GM18502 (cell line): ENCODE measurements around the gene WHRN.

Experiments
- ATAC-seq: cut with Tn5 transposase; IDR thresholded peaks from one replicate; pipeline ENCODE4 v1.9.1; 2021; ENCODE audit warnings: mild to moderate bottlenecking; ENCODE audit not compliant: unreplicated experiment, poor library complexity

The WHRN gene

GRCh38 chr9:114475412-114476135 is 29.7 kb downstream of the WHRN start:
- ATAC-seq = no peak

GRCh38 chr9:114474425-114474824 is 30.8 kb downstream of the WHRN start:
- ATAC-seq = no peak

GRCh38 chr9:114473447-114473801 is 31.8 kb downstream of the WHRN start:
- no peak for ATAC-seq

GRCh38 chr9:114472765-114473446 is 32.4 kb downstream of the WHRN start:
- ATAC-seq = no peak

- ATAC-seq = no peak
Observed at GRCh38 chr9:114471157-114471556, 34.1 kb downstream of the WHRN start.

GRCh38 chr9:114470581-114470980 is 34.7 kb downstream of the WHRN start:
- no peak for ATAC-seq

GRCh38 chr9:114470121-114470520 is 35.2 kb downstream of the WHRN start:
- ATAC-seq = no peak

GRCh38 chr9:114469091-114469853 is 36.0 kb downstream of the WHRN start:
- no peak for ATAC-seq

GRCh38 chr9:114467910-114468309 is 37.4 kb downstream of the WHRN start:
- ATAC-seq = no peak

- no peak for ATAC-seq
Observed at GRCh38 chr9:114467226-114467750, 38.0 kb downstream of the WHRN start.

GRCh38 chr9:114465906-114466900 is 39.1 kb downstream of the WHRN start:
- ATAC-seq = no peak

GRCh38 chr9:114465417-114465816 is 39.9 kb downstream of the WHRN start:
- no peak for ATAC-seq

GRCh38 chr9:114464281-114465051 is 40.8 kb downstream of the WHRN start:
- ATAC-seq = no peak

- no peak for ATAC-seq
Observed at GRCh38 chr9:114462791-114463190, 42.5 kb downstream of the WHRN start.

GRCh38 chr9:114461468-114461867 is 43.8 kb downstream of the WHRN start:
- ATAC-seq = no peak

GRCh38 chr9:114460513-114461199 is 44.6 kb downstream of the WHRN start:
- no peak for ATAC-seq

- no peak for ATAC-seq
Observed at GRCh38 chr9:114459464-114459863, 45.8 kb downstream of the WHRN start.

GRCh38 chr9:114456929-114457328 is 48.3 kb downstream of the WHRN start:
- no peak for ATAC-seq

GRCh38 chr9:114454652-114455051 is 50.6 kb downstream of the WHRN start:
- no peak for ATAC-seq
